ENCODE results near the gene ACTG1. TPM values are rescaled to one million over a fixed set of nuclear protein-coding genes. Genes with fewer than 3 reads are reported as not detected.

ACTG1 gene
- polyA plus RNA-seq (2012; rRNA removed) = 3,367 and 7,871 TPM in 2 replicates
- polyA plus RNA-seq (2012; cell fraction: cytosol; rRNA removed) = 4,016 and 6,640 TPM in 2 replicates
- 7,589 and 12,425 TPM in 2 replicates for polyA plus RNA-seq (2012; cell fraction: nucleus; rRNA removed)

- DNase-seq = peak; percentile 100
- peaks cover 69% of the 10 kb centered on the region for H3F3A ChIP-seq (replicated peaks; ENCODE audit: insufficient read depth)
- no peaks in the 10 kb centered on the region for H3K27me3 ChIP-seq (ENCODE audit: insufficient read depth)
- no peaks in the 10 kb centered on the region for H3K9me3 ChIP-seq
- peak within 1 kb of the TSS; percentile 81 for H3K9ac ChIP-seq
- peaks cover 51% of the 10 kb centered on the region for H4K20me1 ChIP-seq (ENCODE audit: insufficient read depth)
- H3K4me3 ChIP-seq (ENCODE audit: low read depth in 2 of 2, low read length in 1 of 2) = peak within 1 kb of the TSS; percentile 70 to 91
- H3K9me2 ChIP-seq = no peaks in the 10 kb centered on the region
- peaks cover 17 to 57% of the 10 kb centered on the region in 2 experiments; a peak in 3 of 4 replicates for H3K4me1 ChIP-seq (ENCODE audit: control insufficient read depth in 1 of 2, insufficient read depth in 2 of 2, low read depth in 1 of 2, low read length in 1 of 2)
- no peak within 1 kb of the TSS for H2AFZ ChIP-seq (ENCODE audit: low read depth)
- peaks cover 90% of the 10 kb centered on the region for H3K79me2 ChIP-seq (ENCODE audit: insufficient read depth)
- H3K27ac ChIP-seq (ENCODE audit: low read depth in 2 of 2, low read length in 1 of 2) = peak within 1 kb of the TSS; percentile 88
- ChIA-PET CTCF (interaction anchor here (0.6 to 4.2 kb wide), 4 partner anchors 25 to 446 kb away, joined by 3 to 20 read pairs (median 4); no protein-coding TSS in a partner anchor), POLR2A (interaction anchor here (0.6 to 2.5 kb wide), 13 partner anchors 13 to 155 kb away, joined by 3 to 12 read pairs (median 4); partner anchors contain the start of genes BAHCC1 and FAAP100)
- H3K4me2 ChIP-seq = peak within 1 kb of the TSS; percentile 93
- 25% methylated on average over 34 of the region's 111 CpGs for WGBS (ENCODE audit: low lambda C conversion rate)
- H3K36me3 ChIP-seq (replicated peaks in 1 of 2; ENCODE audit: control insufficient read depth in 1 of 2, insufficient read depth in 2 of 2, low read length in 1 of 2) = peaks cover 35 to 45% of the 10 kb centered on the region in 2 experiments
- TF ChIP-seq TEAD4 (IDR thresholded peaks at IDR 0.05; ENCODE audit: borderline replicate concordance, insufficient read depth) = no peak
- TF ChIP-seq FOSL2 (IDR thresholded peaks at IDR 0.05; ENCODE audit: borderline replicate concordance, low read depth) = 0 out of 2 replicates have a peak, but pooled peaks have one; percentile 9
- TF ChIP-seq YY1 (IDR thresholded peaks at IDR 0.05; ENCODE audit: low read depth) = no peak
- TF ChIP-seq MEF2A (IDR thresholded peaks at IDR 0.05; ENCODE audit: borderline replicate concordance, low read depth) = no peak; the same call in 1 of the 2 replicates
- peak in 1 of 2 experiments; percentile 82; a peak in 1 of 4 replicates for TF ChIP-seq EP300 (IDR thresholded peaks at IDR 0.05; ENCODE audit: borderline replicate concordance in 1 of 2, low read depth in 1 of 2, low read length in 1 of 2)
- TF ChIP-seq EZH2phosphoT487 (IDR thresholded peaks at IDR 0.05; ENCODE audit: borderline replicate concordance, low read depth) = no peak
- no peak for TF ChIP-seq ELF1 (IDR thresholded peaks at IDR 0.05)
- TF ChIP-seq PBX3 (IDR thresholded peaks at IDR 0.05) = peak; percentile 12; the same call in 1 of the 2 replicates
- TF ChIP-seq RAD21 (IDR thresholded peaks at IDR 0.05; ENCODE audit: low read length) = no peak
- no peak for TF ChIP-seq GATA2 (CRISPR knock-in tag; IDR thresholded peaks at IDR 0.05)
- TF ChIP-seq RFX5 (IDR thresholded peaks at IDR 0.05; ENCODE audit: low read length) = no peak
- TF ChIP-seq SIN3A (IDR thresholded peaks at IDR 0.05; ENCODE audit: borderline replicate concordance, low read depth, low read length) = peak; percentile 99
- no peak for TF ChIP-seq ZBTB33 (IDR thresholded peaks at IDR 0.05; ENCODE audit: borderline replicate concordance, low read depth)
- TF ChIP-seq MAX (IDR thresholded peaks at IDR 0.05; ENCODE audit: low read depth) = 0 out of 2 replicates have a peak, but pooled peaks have one; percentile 51
- peak; percentile 58 for TF ChIP-seq FOXM1 (IDR thresholded peaks at IDR 0.05; ENCODE audit: low read depth)
- TF ChIP-seq IRF3 (IDR thresholded peaks at IDR 0.05; ENCODE audit: low read depth, low read length) = no peak
- TF ChIP-seq NRF1 (IDR thresholded peaks at IDR 0.05; ENCODE audit: low read depth, low read length) = 0 out of 2 replicates have a peak, but pooled peaks have one; percentile 7
- TF ChIP-seq REST (IDR thresholded peaks at IDR 0.05; ENCODE audit: low read depth, low read length) = peak; percentile 81
- TF ChIP-seq SMC3 (IDR thresholded peaks at IDR 0.05; ENCODE audit: low read depth, low read length) = no peak
- TF ChIP-seq TCF12 (IDR thresholded peaks at IDR 0.05) = peak; percentile 24; the same call in 1 of the 2 replicates
- TF ChIP-seq USF2 (IDR thresholded peaks at IDR 0.05; ENCODE audit: borderline replicate concordance, low read depth, low read length) = peak; percentile 62
- peak; percentile 64 for TF ChIP-seq NFIC (IDR thresholded peaks at IDR 0.05; ENCODE audit: borderline replicate concordance)
These were observed at the start of gene ACTG1 for GRCh38 chr17:81512562-81513371. ACTG1 (minus strand) TSS chr17:81512799; CDS start chr17:81512354, 445 bp downstream.

Data from SK-N-SH (cell line).